GM23338 (cell line): ENCODE results near the gene KCNJ10.

Experiments used
- CREB1 ChIP-seq: fragments of 250-450 bp; sonication (Bioruptor Pico); IDR thresholded peaks from 2 replicates; pipeline ENCODE4 v1.5.0; 2020; ENCODE audit warnings: low read depth, mild to moderate bottlenecking, moderate library complexity
- CTCF ChIP-seq, 2 experiments: fragments of 200-600 bp in 1 of 2; sonication (generic) in 1 of 2; conservative IDR thresholded peaks; 2 replicates each; pipeline versions ENCODE4 v1.5.1 to v1.6.1; 2016 to 2017; ENCODE audit warnings: antibody characterized with exemption in 2 of 2, low read depth in 2 of 2, mild to moderate bottlenecking in 2 of 2, moderate library complexity in 1 of 2
- EZH2 ChIP-seq: fragments of 200-600 bp; sonication (generic); IDR thresholded peaks from one replicate; pipeline ENCODE4 v1.8.0; 2017; ENCODE audit warnings: antibody characterized with exemption, mild to moderate bottlenecking, low read depth; ENCODE audit not compliant: unreplicated experiment
- EZH2phosphoT487 ChIP-seq: fragments of 200-600 bp; sonication (generic); IDR thresholded peaks from one replicate; pipeline ENCODE4 v1.8.1; 2018; ENCODE audit warnings: antibody characterized with exemption; ENCODE audit not compliant: unreplicated experiment
- JUNB ChIP-seq: IDR thresholded peaks from one replicate; pipeline ENCODE4 v1.6.1; 2016; ENCODE audit warnings: antibody characterized with exemption; ENCODE audit not compliant: unreplicated experiment
- NANOG ChIP-seq: IDR thresholded peaks from 2 replicates; pipeline ENCODE4 v1.6.1; 2016; ENCODE audit warnings: antibody characterized with exemption, borderline replicate concordance
- POLR2AphosphoS5 ChIP-seq: IDR thresholded peaks from 2 replicates; pipeline ENCODE4 v1.6.1; 2016; ENCODE audit warnings: antibody characterized with exemption, low read depth
- REST ChIP-seq: IDR thresholded peaks from one replicate; pipeline ENCODE4 v1.6.1; 2018; ENCODE audit warnings: antibody characterized with exemption; ENCODE audit not compliant: unreplicated experiment
- ZNF114 ChIP-seq: fragments of 250-450 bp; sonication (Bioruptor Pico); IDR thresholded peaks from 2 replicates; pipeline ENCODE4 v1.5.0; 2020; ENCODE audit warnings: mild to moderate bottlenecking, moderate library complexity

DNA sequence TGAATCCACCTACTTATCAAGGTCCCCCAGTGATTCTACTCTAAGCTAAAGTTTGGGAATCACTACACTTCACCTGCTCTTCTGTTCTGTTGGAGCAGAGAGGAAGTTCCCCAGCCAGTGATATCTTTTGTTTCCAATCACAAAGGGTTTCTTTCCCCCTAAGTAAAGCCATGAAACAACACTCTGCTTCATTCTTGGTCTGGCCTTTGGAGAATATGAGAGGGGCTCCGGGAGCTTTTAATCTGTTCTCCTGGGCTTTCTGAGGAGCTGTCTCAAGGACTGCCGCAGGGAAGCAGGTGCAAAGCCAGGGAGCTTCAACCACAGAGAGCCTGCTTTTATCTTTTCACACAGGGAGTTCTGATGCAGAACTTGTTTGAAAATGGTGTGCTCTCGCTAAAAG, 105.8 kb downstream of the KCNJ10 start:
- TF ChIP-seq CTCF (conservative IDR thresholded peaks at IDR 0.05; ENCODE audit: low read depth in 2 of 2) (no peak), JUNB (no peak), EZH2phosphoT487 (no peak), EZH2 (no peak), CREB1 (CRISPR knock-in tag) (no peak), REST (no peak), POLR2AphosphoS5 (no peak), NANOG (no peak), ZNF114 (no peak)
